Testis (tissue), 3 donors: ENCODE measurements around the gene CCDC47. TPM values are rescaled to one million over a fixed set of nuclear protein-coding genes. Genes with fewer than 3 reads are reported as not detected.
A peak's percentile ranks its signal among the peaks of the same experiment; 100 is the strongest.

Experiments
- DNase-seq: peaks from one replicate; pipeline ENCODE4 v3.0.0-alpha.2; 2019
- H3K27ac ChIP-seq, 2 donors: fragments of 200-600 bp; sonication (generic); one replicate each; pipeline ENCODE4 v1.5.1; 2019
- H3K27me3 ChIP-seq: fragments of 200-600 bp; sonication (generic); one replicate; pipeline ENCODE4 v1.5.1; 2019
- H3K36me3 ChIP-seq: fragments of 200-600 bp; sonication (generic); one replicate; pipeline ENCODE4 v1.5.1; 2017; ENCODE audit warnings: low read depth; ENCODE audit errors: missing control alignments
- H3K4me1 ChIP-seq: fragments of 200-600 bp; sonication (generic); one replicate; pipeline ENCODE4 v1.5.1; 2019
- H3K4me3 ChIP-seq, 2 donors: fragments of 200-600 bp; sonication (generic); one replicate each; pipeline ENCODE4 v1.5.1; 2017 to 2019
- H3K9me3 ChIP-seq: fragments of 200-600 bp; sonication (generic); one replicate; pipeline ENCODE4 v1.5.1; 2017
- POLR2A ChIP-seq: fragments of 450-650 bp; IDR thresholded peaks from one replicate; pipeline ENCODE4 v1.6.1; 2017; ENCODE audit warnings: antibody characterized with exemption, mild to moderate bottlenecking, moderate library complexity
- WGBS, 2 donors: methylation state at CpG; one replicate each; pipeline ENCODE4 v1.1.5; 2018; 5-methylcytosine and 5-hydroxymethylcytosine counted together
- intact Hi-C: fragments of 100-400 bp; cut with DNase I; formaldehyde crosslinking; loops from one replicate; pipeline ENCODE4 v1.15.1; 2023; ENCODE audit warnings: low total_unique reads
- polyA plus RNA-seq: library from polyadenylated mRNA; stranded (reverse); fragments of 350-450 nt; fragmentation: Illumina TruSeq; extraction: RNeasy Lipid Tissue Mini Kit (QIAGEN cat#74804); gene quantifications from one replicate; pipeline ENCODE4 v1.2.3, GENCODE V29; 2014; ENCODE audit warnings: low read depth, low replicate concordance; ENCODE audit not compliant: insufficient read depth
- total RNA-seq, 2 donors: library from RNA; depleted of rRNA; stranded (reverse); fragments of >200 nt; gene quantifications; one replicate each; pipeline ENCODE4 v1.2.3, GENCODE V29; 2016
- TF ChIP-seq, protein P1 (sequence below), 3 experiments: fragments of 450-650 bp in 2 of 3; fragments of 200-600 bp in 1 of 3; sonication (generic) in 1 of 3; IDR thresholded peaks; one replicate each; pipeline ENCODE4 v1.5.1; 2016 to 2019; ENCODE audit warnings: antibody characterized with exemption in 3 of 3, mild to moderate bottlenecking in 2 of 3, moderate library complexity in 1 of 3

The CCDC47 gene
- total and polyA plus RNA-seq, 3 donors from 2014 or later = 52.4 to 68.0 (median 65.7) TPM

DNA sequence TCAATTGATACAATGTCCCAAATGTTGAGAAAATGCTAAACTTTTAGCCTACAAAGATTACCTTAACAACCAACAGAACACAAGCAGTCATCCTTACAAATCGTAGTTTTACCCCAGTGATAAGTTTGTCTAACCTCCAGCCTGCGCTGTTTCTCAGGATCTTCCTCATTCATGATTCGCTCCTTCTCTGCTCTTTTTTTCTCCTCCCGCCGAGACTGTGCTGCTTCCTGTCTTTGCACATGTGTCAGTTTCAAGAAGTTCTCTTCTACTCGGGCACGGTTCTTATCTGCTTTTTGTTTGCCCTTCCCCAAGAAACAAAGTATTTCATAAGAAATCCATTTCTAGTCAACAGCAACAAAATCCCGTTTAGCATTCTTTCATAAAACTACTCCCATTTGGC lies 21.6 kb downstream of the CCDC47 start:
- 56 to 59% methylated on average over 8 of the region's 8 CpGs for WGBS, 2 donors
- no peaks in the 10 kb centered on the region for H3K4me1 ChIP-seq
- intact Hi-C loops = no loop called here
- no peaks in the 10 kb centered on the region for H3K9me3 ChIP-seq
- H3K27ac ChIP-seq = peak overlapping the region in 1 of 2 donors; percentile 3
- no peak overlapping the region for H3K4me3 ChIP-seq
- TF ChIP-seq, protein P1, sequence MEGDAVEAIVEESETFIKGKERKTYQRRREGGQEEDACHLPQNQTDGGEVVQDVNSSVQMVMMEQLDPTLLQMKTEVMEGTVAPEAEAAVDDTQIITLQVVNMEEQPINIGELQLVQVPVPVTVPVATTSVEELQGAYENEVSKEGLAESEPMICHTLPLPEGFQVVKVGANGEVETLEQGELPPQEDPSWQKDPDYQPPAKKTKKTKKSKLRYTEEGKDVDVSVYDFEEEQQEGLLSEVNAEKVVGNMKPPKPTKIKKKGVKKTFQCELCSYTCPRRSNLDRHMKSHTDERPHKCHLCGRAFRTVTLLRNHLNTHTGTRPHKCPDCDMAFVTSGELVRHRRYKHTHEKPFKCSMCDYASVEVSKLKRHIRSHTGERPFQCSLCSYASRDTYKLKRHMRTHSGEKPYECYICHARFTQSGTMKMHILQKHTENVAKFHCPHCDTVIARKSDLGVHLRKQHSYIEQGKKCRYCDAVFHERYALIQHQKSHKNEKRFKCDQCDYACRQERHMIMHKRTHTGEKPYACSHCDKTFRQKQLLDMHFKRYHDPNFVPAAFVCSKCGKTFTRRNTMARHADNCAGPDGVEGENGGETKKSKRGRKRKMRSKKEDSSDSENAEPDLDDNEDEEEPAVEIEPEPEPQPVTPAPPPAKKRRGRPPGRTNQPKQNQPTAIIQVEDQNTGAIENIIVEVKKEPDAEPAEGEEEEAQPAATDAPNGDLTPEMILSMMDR (IDR thresholded peaks at IDR 0.05) = no peak
- no peak for TF ChIP-seq POLR2A
- no peaks in the 10 kb centered on the region for H3K27me3 ChIP-seq
- no peaks in the 10 kb centered on the region for H3K36me3 ChIP-seq
- DNase-seq = peak; percentile 64

DNA sequence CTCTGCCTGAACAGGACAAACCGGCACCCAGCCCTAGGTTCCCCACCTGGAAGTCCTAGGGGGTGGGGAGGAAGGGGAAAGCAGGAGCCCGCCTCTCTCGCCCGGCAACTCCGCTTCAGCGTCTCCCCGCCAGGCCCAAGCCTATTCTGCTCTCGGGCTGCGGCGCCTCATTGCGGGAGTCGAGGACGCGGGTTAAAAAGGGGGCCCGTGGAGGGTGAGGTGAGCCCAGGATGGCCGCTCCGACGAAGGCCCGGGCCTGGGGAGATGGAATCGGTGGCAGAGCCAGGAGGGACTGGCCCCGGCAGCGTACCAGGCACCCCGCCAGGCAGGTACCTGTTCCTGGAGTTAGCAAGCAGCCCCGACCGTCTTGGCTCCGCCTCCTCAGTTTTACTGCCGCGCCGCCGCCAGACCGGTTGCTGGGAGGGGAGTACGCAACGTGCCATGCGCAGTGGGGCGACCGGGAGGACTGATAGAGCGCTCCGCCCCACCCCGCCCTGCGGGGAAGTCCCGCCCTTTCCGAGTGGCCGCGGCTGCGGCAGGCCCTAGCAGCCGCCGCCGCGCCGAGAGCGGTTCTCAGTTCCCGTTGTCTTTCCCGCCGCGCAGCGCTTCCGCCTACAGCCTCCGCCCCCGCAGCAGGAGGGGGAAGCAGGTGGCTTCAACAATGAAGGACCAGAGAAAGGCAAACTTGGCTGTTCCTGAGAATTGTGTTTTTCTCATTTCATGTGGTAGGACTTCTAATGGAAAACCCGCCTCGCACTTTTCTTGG lies 31.8 kb downstream of the CCDC47 start, which contains the start of gene STRADA:
Gene STRADA, minus strand, starts transcription at position 392 of the 766 bp plus-strand sequence. CDS start 13,430 bp downstream, outside the sequence.
- 0% methylated on average over 25 to 38 of the region's 61 CpGs for WGBS, 2 donors
- peak; percentile 32 for TF ChIP-seq POLR2A
- TF ChIP-seq, protein P1 (IDR thresholded peaks at IDR 0.05) = no peak
- Histone ChIP-seq H3K27ac (peak within 1 kb of the TSS; percentile 66 to 87), H3K36me3 (no peaks in the 10 kb centered on the region), H3K9me3 (no peaks in the 10 kb centered on the region), H3K27me3 (no peaks in the 10 kb centered on the region), H3K4me3 (peak within 1 kb of the TSS; percentile 77 to 80), H3K4me1 (peaks cover 7% of the 10 kb centered on the region)
- intact Hi-C loops = no loop called here
- peak; percentile 99 for DNase-seq

DNA sequence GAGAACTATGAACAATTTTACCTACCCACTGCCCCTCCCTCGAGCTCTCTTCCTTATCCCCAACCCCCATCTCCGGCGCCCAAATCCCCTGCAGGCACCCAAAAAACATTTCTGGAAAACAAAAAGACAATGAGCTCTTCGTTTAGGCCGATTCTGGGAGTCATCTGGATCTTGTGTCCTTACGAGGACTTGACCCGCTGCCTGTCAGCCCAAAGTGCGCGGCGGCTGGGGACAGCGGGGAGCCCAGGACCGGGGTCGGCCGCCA lies 32.3 kb downstream of the CCDC47 start:
- Histone ChIP-seq H3K4me1 (peaks cover 7% of the 10 kb centered on the region), H3K36me3 (no peaks in the 10 kb centered on the region), H3K27ac (peak overlapping the region; percentile 66 to 87), H3K4me3 (peak overlapping the region; percentile 77 to 80), H3K27me3 (no peaks in the 10 kb centered on the region), H3K9me3 (no peaks in the 10 kb centered on the region)
- intact Hi-C loops = no loop called here
- no peak for DNase-seq
- TF ChIP-seq, protein P1 (IDR thresholded peaks at IDR 0.05) = no peak
- no peak for TF ChIP-seq POLR2A
- 0% methylated on average over 5 to 14 of the region's 14 CpGs for WGBS, 2 donors

DNA sequence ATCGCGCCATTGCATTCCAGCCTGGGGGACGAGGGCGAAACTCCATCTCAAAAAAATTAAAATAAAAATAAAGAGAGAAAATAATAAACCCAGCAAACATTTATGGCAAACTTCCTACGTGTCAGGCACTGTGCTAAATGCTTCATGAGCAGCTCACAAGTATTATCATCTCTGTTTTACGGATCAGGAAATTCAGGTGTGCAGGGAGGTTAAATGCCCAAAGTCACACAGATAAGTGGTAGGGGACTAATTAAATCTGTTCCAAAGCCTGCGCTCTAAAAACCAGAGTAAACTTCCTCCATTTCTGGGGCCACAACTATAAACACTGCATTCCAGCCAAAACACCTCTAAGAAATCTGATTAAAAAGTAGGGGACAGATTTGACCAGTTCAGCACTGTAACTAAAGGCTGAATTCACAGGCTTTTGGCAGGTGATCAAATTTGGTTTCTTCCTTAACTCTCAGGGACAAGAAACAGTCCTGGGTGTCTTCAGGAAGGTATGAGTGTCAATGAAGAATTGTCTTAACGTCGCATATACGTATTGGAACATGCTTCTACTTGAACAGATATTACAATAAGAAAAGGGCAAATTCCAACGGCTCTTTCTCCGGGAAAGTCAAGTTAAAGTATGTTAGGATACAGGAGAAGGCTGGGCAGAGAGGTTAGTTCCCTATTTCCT lies 32.8 kb downstream of the CCDC47 start:
- H3K36me3 ChIP-seq = no peaks in the 10 kb centered on the region
- TF ChIP-seq, protein P1 (IDR thresholded peaks at IDR 0.05) = no peak
- no peak for TF ChIP-seq POLR2A
- peaks cover 7% of the 10 kb centered on the region for H3K4me1 ChIP-seq
- intact Hi-C loops = no loop called here
- no peaks in the 10 kb centered on the region for H3K9me3 ChIP-seq
- no peaks in the 10 kb centered on the region for H3K27me3 ChIP-seq
- WGBS, 2 donors = 26 to 31% methylated on average over 12 of the region's 12 CpGs
- peak overlapping the region; percentile 66 to 87 for H3K27ac ChIP-seq
- no peak for DNase-seq
- H3K4me3 ChIP-seq = peak overlapping the region; percentile 77 to 80
